ENCODE measurements around the gene UBB. TPM values are rescaled to one million over a fixed set of nuclear protein-coding genes. Genes with fewer than 3 reads are reported as not detected.

The UBB gene
- total RNA-seq, 4 donors from 2014 or later = 697 to 982 (median 790) TPM

- TF ChIP-seq POLR2AphosphoS5 (IDR thresholded peaks at IDR 0.05) = no peak
- no peak for TF ChIP-seq POLR2A (IDR thresholded peaks at IDR 0.05)
- TF ChIP-seq EP300 (IDR thresholded peaks at IDR 0.05) = no peak
- no peak for TF ChIP-seq CTCF (IDR thresholded peaks at IDR 0.05)
- Histone ChIP-seq H3K4me1 (peaks cover 0 to 20% (median 3%) of the 10 kb centered on the region in 3 donors), H3K36me3 (peaks cover 0 to 3% of the 10 kb centered on the region in 2 donors), H3K27ac (no peak overlapping the region), H3K4me3 (no peak overlapping the region), H3K9me3 (no peaks in the 10 kb centered on the region), H3K27me3 (no peaks in the 10 kb centered on the region)
- ATAC-seq = no peak
- WGBS, 2 donors (ENCODE audit: low coverage in 1 of 2) = 79% methylated on average over 6 of the region's 14 CpGs; no CpG with 5 or more reads in 1 of the 2 donors
These were observed 26.3 kb upstream of the UBB start for GRCh38 chr17:16354585-16354984.

- Histone ChIP-seq H3K4me1 (peaks cover 0 to 4% (median 0%) of the 10 kb centered on the region in 3 donors), H3K27me3 (no peaks in the 10 kb centered on the region), H3K9me3 (no peaks in the 10 kb centered on the region), H3K4me3 (no peak overlapping the region), H3K27ac (no peak overlapping the region), H3K36me3 (no peaks in the 10 kb centered on the region)
- no peak for TF ChIP-seq CTCF (IDR thresholded peaks at IDR 0.05)
- ATAC-seq = no peak
These were observed 22.5 kb upstream of the UBB start for GRCh38 chr17:16358394-16358793.

GRCh38 chr17:16361874-16362273, 19.0 kb upstream of the UBB start:
- Histone ChIP-seq H3K9me3 (no peaks in the 10 kb centered on the region), H3K27ac (no peak overlapping the region), H3K27me3 (no peaks in the 10 kb centered on the region), H3K4me3 (no peak overlapping the region), H3K36me3 (no peaks in the 10 kb centered on the region), H3K4me1 (peaks cover 0 to 17% (median 0%) of the 10 kb centered on the region in 3 donors)
- TF ChIP-seq CTCF (IDR thresholded peaks at IDR 0.05) = no peak
- no peak for TF ChIP-seq EP300 (IDR thresholded peaks at IDR 0.05)
- no peak for TF ChIP-seq POLR2A (IDR thresholded peaks at IDR 0.05)
- TF ChIP-seq POLR2AphosphoS5 (IDR thresholded peaks at IDR 0.05) = no peak
- no peak for ATAC-seq
- 83 to 90% methylated on average over 8 of the region's 8 CpGs for WGBS, 2 donors (ENCODE audit: low coverage in 1 of 2)

GRCh38 chr17:16363749-16364536, 16.9 kb upstream of the UBB start:
- H3K4me1 ChIP-seq = peaks cover 0 to 17% (median 0%) of the 10 kb centered on the region in 3 donors
- no peak overlapping the region for H3K4me3 ChIP-seq
- no peak for TF ChIP-seq EP300 (IDR thresholded peaks at IDR 0.05)
- TF ChIP-seq CTCF (IDR thresholded peaks at IDR 0.05) = peak; percentile 75 to 89 (median 86)
- no peaks in the 10 kb centered on the region for H3K9me3 ChIP-seq
- ATAC-seq = peak; percentile 73
- H3K27me3 ChIP-seq = no peaks in the 10 kb centered on the region
- peak overlapping the region in 3 of 4 donors; percentile 2 to 14 (median 13) for H3K27ac ChIP-seq
- WGBS, 2 donors (ENCODE audit: low coverage in 1 of 2) = 7 to 25% methylated on average over 5 to 6 of the region's 6 CpGs
- H3K36me3 ChIP-seq = no peaks in the 10 kb centered on the region

- Histone ChIP-seq H3K27me3 (no peaks in the 10 kb centered on the region), H3K9me3 (no peaks in the 10 kb centered on the region), H3K4me3 (no peak overlapping the region), H3K27ac (peak overlapping the region in 3 of 4 donors; percentile 2 to 14 (median 13)), H3K4me1 (peaks cover 0 to 17% (median 0%) of the 10 kb centered on the region in 3 donors), H3K36me3 (no peaks in the 10 kb centered on the region)
- no peak for ATAC-seq
- TF ChIP-seq POLR2A (IDR thresholded peaks at IDR 0.05) = no peak
- no peak for TF ChIP-seq CTCF (IDR thresholded peaks at IDR 0.05)
- TF ChIP-seq POLR2AphosphoS5 (IDR thresholded peaks at IDR 0.05) = no peak
- TF ChIP-seq EP300 (IDR thresholded peaks at IDR 0.05) = no peak
These were observed 16.3 kb upstream of the UBB start for GRCh38 chr17:16364625-16365024.
